IMR-90 (cell line): Measurements from ENCODE around the gene FES. TPM values are rescaled to one million over a fixed set of nuclear protein-coding genes. Genes with fewer than 3 reads are reported as not detected.

Experiments
- ATAC-seq: fragments of 200-7000 bp; cut with Tn5 transposase; 2 replicates; pipeline ENCODE4 v1.9.1; 2020; ENCODE audit warnings: low read depth, mild to moderate bottlenecking, moderate library complexity
- BruUV-seq: library from RNA; stranded (reverse); fragments of 400-500 nt; replicated peaks from 2 replicates; lab custom pipeline; 2021; lab: Mats Ljungman, UMichigan
- CTCF ChIA-PET: fragments of 300-600 bp; formaldehyde crosslinking; extraction: SDS; loops from one replicate; lab custom pipeline; 2021; ENCODE audit warnings: antibody characterized with exemption; lab: Yijun Ruan, JAX
- POLR2A ChIA-PET: fragments of 300-600 bp; sonication (Branson Sonifier 250); formaldehyde crosslinking; loops from one replicate; lab custom pipeline; 2022; ENCODE audit warnings: antibody characterized with exemption; ENCODE audit not compliant: unreplicated experiment; lab: Charles Lee
- DNase-seq: peaks from one replicate; pipeline ENCODE4 v3.0.0; 2013
- H2AFZ ChIP-seq: replicated peaks from 2 replicates; pipeline ENCODE3; 2013; ENCODE audit warnings: low read length, mild to moderate bottlenecking; ENCODE audit not compliant: poor library complexity
- H2AK5ac ChIP-seq: 2 replicates; pipeline ENCODE4 v1.6.1; 2013; ENCODE audit warnings: low read depth, low read length, inconsistent platforms
- H2AK9ac ChIP-seq: replicated peaks from 2 replicates; pipeline ENCODE3; 2013; ENCODE audit warnings: mild to moderate bottlenecking, low read depth, low read length, moderate library complexity; ENCODE audit not compliant: poor library complexity
- H2BK120ac ChIP-seq: 2 replicates; pipeline ENCODE4 v1.6.1; 2013; ENCODE audit warnings: low read depth, low read length, inconsistent platforms
- H2BK15ac ChIP-seq: 3 replicates; pipeline ENCODE4 v1.6.1; 2013; ENCODE audit warnings: low read depth, low read length, inconsistent platforms
- H2BK20ac ChIP-seq: 2 replicates; pipeline ENCODE4 v1.6.1; 2013; ENCODE audit warnings: low read depth, mild to moderate bottlenecking, inconsistent platforms, low read length, moderate library complexity
- H2BK5ac ChIP-seq: 2 replicates; pipeline ENCODE4 v1.6.1; 2013; ENCODE audit warnings: mild to moderate bottlenecking, low read depth, low read length, inconsistent platforms; ENCODE audit not compliant: poor library complexity, severe bottlenecking
- H3K14ac ChIP-seq: replicated peaks from 2 replicates; pipeline ENCODE4 v1.6.1; 2013; ENCODE audit warnings: low read depth, low read length, inconsistent platforms
- H3K18ac ChIP-seq: 2 replicates; pipeline ENCODE4 v1.6.1; 2013; ENCODE audit warnings: low read depth, low read length, control low read depth
- H3K23ac ChIP-seq: 2 replicates; pipeline ENCODE4 v1.6.1; 2013; ENCODE audit warnings: low read depth, low read length, inconsistent platforms
- H3K27ac ChIP-seq: 2 replicates; pipeline ENCODE4 v1.5.1; 2013; ENCODE audit warnings: mild to moderate bottlenecking, control low read depth, low read length; ENCODE audit not compliant: insufficient read depth
- H3K27me3 ChIP-seq: 2 replicates; pipeline ENCODE4 v1.6.1; 2013; ENCODE audit warnings: low read length; ENCODE audit not compliant: control insufficient read depth, insufficient read depth
- H3K36me3 ChIP-seq: 2 replicates; pipeline ENCODE4 v1.6.1; 2013; ENCODE audit warnings: low read length, mixed read lengths; ENCODE audit not compliant: control insufficient read depth, insufficient read depth
- H3K4ac ChIP-seq: 2 replicates; pipeline ENCODE4 v1.6.1; 2013; ENCODE audit warnings: low read depth, low read length, inconsistent platforms
- H3K4me1 ChIP-seq: 2 replicates; pipeline ENCODE4 v1.6.1; 2013; ENCODE audit warnings: low read length, mixed read lengths; ENCODE audit not compliant: control insufficient read depth, insufficient read depth
- H3K4me2 ChIP-seq: 2 replicates; pipeline ENCODE4 v1.6.1; 2013; ENCODE audit warnings: low read depth, mild to moderate bottlenecking, control low read depth, low read length, moderate library complexity
- H3K4me3 ChIP-seq: 2 replicates; pipeline ENCODE4 v1.5.1; 2013; ENCODE audit warnings: low read depth, mild to moderate bottlenecking, control low read depth, low read length, moderate library complexity; ENCODE audit not compliant: insufficient read depth
- H3K56ac ChIP-seq: 2 replicates; pipeline ENCODE4 v1.6.1; 2013; ENCODE audit warnings: low read length, inconsistent platforms; ENCODE audit not compliant: insufficient read depth; ENCODE audit errors: extremely low read depth
- H3K79me1 ChIP-seq, 2 experiments: 2 replicates each; pipeline ENCODE4 v1.6.1; 2013; ENCODE audit warnings: low read length in 2 of 2, inconsistent platforms in 1 of 2, low read depth in 1 of 2
- H3K9ac ChIP-seq: 2 replicates; pipeline ENCODE4 v1.6.1; 2013; ENCODE audit warnings: low read depth, low read length, control low read depth
- H3K9me1 ChIP-seq: 2 replicates; pipeline ENCODE4 v1.6.1; 2013; ENCODE audit warnings: low read length, inconsistent platforms; ENCODE audit not compliant: insufficient read depth
- H3K9me3 ChIP-seq: 2 replicates; pipeline ENCODE4 v1.6.1; 2013; ENCODE audit warnings: low read length; ENCODE audit not compliant: control insufficient read depth, insufficient read depth
- H4K20me1 ChIP-seq: 2 replicates; pipeline ENCODE4 v1.6.1; 2013; ENCODE audit warnings: low read length, inconsistent platforms; ENCODE audit not compliant: insufficient read depth
- H4K5ac ChIP-seq: 2 replicates; pipeline ENCODE4 v1.6.1; 2013; ENCODE audit warnings: mild to moderate bottlenecking, low read depth, low read length, control low read depth
- H4K8ac ChIP-seq, 2 experiments: 2 replicates each; pipeline ENCODE4 v1.6.1; 2013; ENCODE audit warnings: low read depth in 2 of 2, low read length in 2 of 2, control low read depth in 1 of 2, inconsistent platforms in 1 of 2
- H4K91ac ChIP-seq: 2 replicates; pipeline ENCODE4 v1.6.1; 2013; ENCODE audit warnings: low read depth, low read length, inconsistent platforms; ENCODE audit not compliant: insufficient read depth
- BHLHE40 ChIP-seq: fragments of 150-350 bp; IDR thresholded peaks from 2 replicates; pipeline ENCODE4 v1.6.1; 2016; ENCODE audit warnings: mild to moderate bottlenecking, low read depth, low read length
- CHD1 ChIP-seq: IDR thresholded peaks from 2 replicates; pipeline ENCODE4 v1.6.1; 2012; ENCODE audit warnings: low read depth, low read length, improper control_type of control experiment
- MAFK ChIP-seq: IDR thresholded peaks from 2 replicates; pipeline ENCODE4 v1.6.1; 2012; ENCODE audit warnings: low read depth, low read length, improper control_type of control experiment
- POLR2A ChIP-seq: IDR thresholded peaks from 2 replicates; pipeline ENCODE4 v1.6.1; 2012; ENCODE audit warnings: mild to moderate bottlenecking, low read depth, low read length
- RCOR1 ChIP-seq: IDR thresholded peaks from 2 replicates; pipeline ENCODE4 v1.6.1; 2012; ENCODE audit warnings: mild to moderate bottlenecking, low read length, improper control_type of control experiment; ENCODE audit not compliant: insufficient replicate concordance
- RFX5 ChIP-seq: IDR thresholded peaks from 2 replicates; pipeline ENCODE4 v1.8.0; 2012; ENCODE audit warnings: low read depth, mild to moderate bottlenecking, low read length, moderate library complexity
- SMC3 ChIP-seq: fragments of 150-350 bp; IDR thresholded peaks from 2 replicates; pipeline ENCODE4 v1.6.1; 2016; ENCODE audit warnings: low read depth, mild to moderate bottlenecking, antibody characterized with exemption, low read length, moderate library complexity
- WGBS, 2 experiments: methylation state at CpG; one replicate each; pipeline versions ENCODE4 v1.1.5 to v1.1.7; 2013; ENCODE audit warnings: missing lambda C conversion rate in 2 of 2; ENCODE audit not compliant: insufficient read length in 1 of 2; ENCODE audit errors: extremely low coverage in 2 of 2; 5-methylcytosine and 5-hydroxymethylcytosine counted together
- dilution Hi-C: fragments of 300-500 bp; cut with HindIII; formaldehyde crosslinking; loops from one replicate; pipeline ENCODE4 v1.14.3; 2018; ENCODE audit warnings: low sequenced_read_pairs; ENCODE audit not compliant: unreplicated experiment
- in situ Hi-C: fragments of 300-500 bp; cut with MboI; formaldehyde crosslinking; loops from 3 replicates; pipeline ENCODE4 v1.14.3; 2019; ENCODE audit warnings: low sequenced_read_pairs, inconsistent platforms, mixed read lengths
- intact Hi-C: fragments of 100-400 bp; cut with micrococcal nuclease; formaldehyde crosslinking; loops from 2 replicates; pipeline ENCODE4 v1.10.0; 2022
- polyA plus RNA-seq, 3 experiments: library from polyadenylated mRNA; depleted of rRNA; stranded (reverse); fragments of >200 nt; gene quantifications; 2 replicates each; pipeline ENCODE4 v1.2.3, GENCODE V29; 2012; ENCODE audit warnings: low replicate concordance in 1 of 3
- total RNA-seq: library from RNA; depleted of rRNA; stranded (reverse); fragments of >200 nt; gene quantifications from 2 replicates; pipeline ENCODE4 v1.2.3, GENCODE V29; 2012

Gene FES
- total and polyA plus RNA-seq, 2 of the 4 experiments (the other 2 are of a cell fraction) = 10.5 to 11.7 TPM

DNA sequence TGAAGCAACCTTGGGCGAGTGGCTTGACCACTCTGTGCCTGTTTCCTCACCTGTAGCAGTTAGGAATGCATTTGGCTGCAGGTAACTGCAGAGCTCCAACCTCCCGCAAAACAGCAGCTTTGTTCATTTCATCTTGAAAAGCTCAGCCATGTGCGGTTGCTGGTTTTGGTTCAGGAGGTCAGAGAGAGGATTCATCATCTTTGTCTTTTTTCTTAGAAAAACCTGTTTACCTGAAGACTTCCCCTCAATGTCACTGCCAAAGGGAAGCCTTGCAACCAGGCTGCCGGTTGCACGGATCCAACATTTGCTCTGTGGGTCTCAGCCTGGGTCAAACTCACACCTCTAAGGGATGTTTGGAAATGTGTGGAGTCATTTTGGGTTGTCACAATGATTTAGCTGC, 32.4 kb upstream of the FES start:
- Histone ChIP-seq H3K4me2 (no peak overlapping the region), H3K4me1 (peaks cover 2% of the 10 kb centered on the region; the same call in 1 of the 2 replicates), H4K5ac (no peak overlapping the region), H3K9me3 (no peaks in the 10 kb centered on the region), H3K9me1 (no peaks in the 10 kb centered on the region), H3K4me3 (no peak overlapping the region), H4K91ac (no peak overlapping the region), H3K23ac (no peak overlapping the region), H3K27me3 (no peaks in the 10 kb centered on the region), H2AK9ac (no peak overlapping the region), H4K8ac (no peak overlapping the region), H3K14ac (no peak overlapping the region), H2AK5ac (no peak overlapping the region), H3K56ac (no peak overlapping the region), H4K20me1 (no peaks in the 10 kb centered on the region), H3K4ac (no peak overlapping the region), H3K9ac (no peak overlapping the region), H3K27ac (no peak overlapping the region), H2BK15ac (no peak overlapping the region), H3K36me3 (no peaks in the 10 kb centered on the region), H2BK120ac (no peak overlapping the region), H3K18ac (no peak overlapping the region), H2AFZ (no peak overlapping the region), H2BK20ac (no peak overlapping the region), H2BK5ac (no peak overlapping the region), H3K79me1 (no peaks in the 10 kb centered on the region)
- no peak for ATAC-seq
- POLR2A ChIA-PET = interaction anchor here (0.6 kb wide), 2 partner anchors 14 to 24 kb away, joined by 3 to 8 read pairs; no protein-coding TSS in a partner anchor
- in situ Hi-C loops (no loop called here), intact Hi-C loops (no loop called here), dilution Hi-C loops (no loop called here)
- no peak for DNase-seq
- CTCF ChIA-PET = no interaction called here
- no peak for TF ChIP-seq CHD1
- no peak for TF ChIP-seq RCOR1
- no peak for TF ChIP-seq RFX5
- no peak for TF ChIP-seq BHLHE40
- TF ChIP-seq MAFK = no peak
- TF ChIP-seq SMC3 = no peak
- no peak for TF ChIP-seq POLR2A
- WGBS, 2 experiments = no CpG with 5 or more reads among the region's 5 CpGs
- no TSS peak for BruUV-seq
